Measurements from ENCODE around the gene UAP1. TPM values are rescaled to one million over a fixed set of nuclear protein-coding genes. Genes with fewer than 3 reads are reported as not detected.
"Not testable (repeated sequence)": the region's sequence is repeated elsewhere in the genome, so short reads cannot be mapped to it uniquely, and the experiment has no call there.

The UAP1 gene
- total RNA-seq, 1 experiment from 2014 or later = 33.4 TPM

DNA sequence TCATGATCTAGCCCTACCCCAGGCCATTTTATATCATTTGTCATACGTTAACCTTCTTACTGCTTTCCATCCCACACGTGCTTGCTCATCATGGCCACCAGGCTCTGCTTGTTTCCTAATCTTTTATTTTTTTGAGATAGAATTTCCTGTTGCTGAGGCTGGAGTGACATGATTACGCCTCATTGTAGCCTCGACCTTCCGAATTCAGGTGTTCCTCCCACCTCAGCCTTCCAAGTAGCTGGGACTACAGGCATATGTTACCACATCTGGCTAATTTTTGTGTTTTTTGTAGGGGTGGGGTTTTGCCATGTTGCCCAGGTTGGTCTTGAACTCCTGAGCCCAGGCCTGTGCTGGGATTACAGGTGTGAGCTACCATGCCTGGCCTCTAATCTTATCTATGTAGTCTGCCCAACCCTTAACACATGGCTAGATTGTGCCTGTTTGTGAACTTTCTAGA lies 3.3 kb downstream of the UAP1 start:
- DNase-seq (ENCODE audit: low spot score) = no peak

DNA sequence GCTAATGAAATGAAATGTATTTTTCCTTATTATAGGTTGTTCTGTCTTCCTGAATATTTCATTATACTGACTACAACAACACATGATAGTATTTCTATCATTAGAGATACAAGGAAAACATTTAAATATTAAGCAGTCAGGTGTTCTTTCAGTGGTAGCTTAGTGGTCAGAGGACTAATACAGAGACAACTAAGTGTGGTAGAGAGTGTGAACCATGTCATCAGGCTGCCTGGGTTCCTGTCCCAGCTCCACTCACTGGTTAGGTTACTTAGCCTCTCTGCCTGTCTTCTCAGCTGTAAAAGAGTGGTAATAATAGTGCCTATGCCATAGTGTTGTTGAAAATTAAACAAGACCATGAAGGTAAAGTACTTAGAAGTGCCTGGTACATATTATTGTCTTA lies 3.9 kb downstream of the UAP1 start:
- DNase-seq (ENCODE audit: low spot score) = no peak

DNA sequence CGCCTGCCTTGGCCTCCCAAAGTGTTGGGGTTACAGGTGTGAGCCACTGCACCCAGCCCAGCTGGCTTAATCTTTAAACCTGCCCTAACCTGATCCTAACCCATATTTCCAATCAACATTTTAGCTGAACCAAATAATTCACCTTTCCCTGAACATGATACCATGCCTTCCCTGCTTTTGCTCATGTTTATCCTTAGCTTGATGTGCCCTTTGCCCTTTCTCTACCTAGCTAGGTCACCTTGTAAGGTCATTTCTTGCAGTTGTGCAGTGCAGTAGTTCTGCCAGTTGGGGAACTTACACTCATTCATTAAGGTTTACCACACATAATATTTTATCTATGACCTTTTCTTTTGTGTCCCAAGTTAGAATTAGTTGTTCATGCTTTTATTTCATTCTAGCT lies 5.3 kb downstream of the UAP1 start:
- DNase-seq (ENCODE audit: low spot score) = no peak

DNA sequence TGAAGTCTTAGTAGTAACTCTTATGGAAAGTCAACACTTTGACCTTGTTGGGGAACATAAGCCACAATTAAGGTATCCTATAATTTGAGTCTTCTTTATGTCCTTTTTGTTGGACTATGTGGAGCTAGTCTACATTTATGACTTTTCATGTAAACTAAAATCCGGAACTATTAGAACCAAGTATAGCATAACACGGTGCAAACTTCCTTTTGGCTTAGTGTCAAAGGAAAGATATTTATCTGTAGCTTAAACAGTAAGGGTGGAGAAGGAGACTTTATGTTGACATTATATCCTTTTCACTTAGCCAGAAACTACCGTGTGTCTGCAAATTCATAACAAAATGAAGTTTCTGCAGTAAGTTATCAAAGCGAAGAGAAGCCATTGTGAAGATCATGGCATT lies 7.3 kb downstream of the UAP1 start:
- DNase-seq (ENCODE audit: low spot score) = peak; percentile 65

DNA sequence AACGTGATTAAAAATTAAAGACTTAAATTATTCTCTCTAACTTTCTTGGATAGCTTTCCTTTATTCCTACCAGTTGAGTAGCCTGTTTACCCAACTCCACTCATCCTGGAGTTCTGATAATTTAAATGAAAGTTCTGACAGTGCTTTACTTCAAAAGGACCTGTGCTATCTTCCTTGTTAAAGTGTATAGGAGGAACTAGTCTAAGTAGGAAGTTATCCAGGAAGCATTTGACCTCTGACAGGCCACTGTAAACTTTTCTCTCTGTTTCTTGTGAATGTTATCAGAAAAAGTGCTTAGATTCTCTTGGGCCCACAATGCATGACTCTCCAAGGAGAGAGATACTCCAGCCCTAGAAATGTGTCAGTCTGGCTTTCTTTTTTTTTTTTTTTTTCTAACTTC lies 9.2 kb downstream of the UAP1 start:
- peak; percentile 46 for DNase-seq (ENCODE audit: low spot score)

DNA sequence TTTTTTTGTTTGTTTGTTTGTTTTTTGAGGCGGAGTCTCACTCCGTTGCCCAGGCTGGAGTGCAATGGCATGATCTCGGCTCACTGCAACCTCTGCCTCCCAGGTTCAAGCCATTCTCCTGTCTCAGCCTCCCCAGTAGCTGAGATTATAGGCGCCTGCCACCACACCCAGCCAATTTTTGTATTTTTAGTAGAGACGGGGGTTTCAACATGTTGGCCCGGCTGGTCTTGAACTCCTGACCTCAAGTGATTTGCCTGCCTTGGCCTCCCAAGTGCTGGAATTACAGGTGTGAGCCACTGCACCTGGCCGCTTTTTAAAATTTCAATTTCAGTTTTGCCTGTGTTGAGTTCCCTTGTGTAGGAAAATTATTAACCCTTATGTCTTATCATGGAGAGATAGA lies 9.6 kb downstream of the UAP1 start:
- not testable (repeated sequence) for DNase-seq (ENCODE audit: low spot score)

DNA sequence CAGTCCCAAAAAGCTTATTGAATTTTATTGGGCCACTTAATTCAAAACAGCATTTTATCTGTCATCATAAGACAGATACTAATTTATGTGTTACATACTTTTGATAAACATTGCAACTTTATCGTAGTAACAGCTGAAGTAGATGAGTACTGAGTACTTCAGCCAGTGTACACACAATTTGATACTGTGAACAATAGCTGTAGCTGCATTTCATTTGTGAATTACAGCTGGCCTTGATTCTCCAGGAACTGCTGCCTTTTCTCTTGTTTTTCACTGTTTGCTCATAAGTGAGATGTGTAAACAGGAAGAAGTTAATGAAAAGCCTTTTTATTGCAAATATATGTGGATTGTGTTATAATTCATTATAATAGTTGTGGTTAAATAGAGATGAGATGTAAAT lies 10.2 kb downstream of the UAP1 start:
- DNase-seq (ENCODE audit: low spot score) = no peak

DNA sequence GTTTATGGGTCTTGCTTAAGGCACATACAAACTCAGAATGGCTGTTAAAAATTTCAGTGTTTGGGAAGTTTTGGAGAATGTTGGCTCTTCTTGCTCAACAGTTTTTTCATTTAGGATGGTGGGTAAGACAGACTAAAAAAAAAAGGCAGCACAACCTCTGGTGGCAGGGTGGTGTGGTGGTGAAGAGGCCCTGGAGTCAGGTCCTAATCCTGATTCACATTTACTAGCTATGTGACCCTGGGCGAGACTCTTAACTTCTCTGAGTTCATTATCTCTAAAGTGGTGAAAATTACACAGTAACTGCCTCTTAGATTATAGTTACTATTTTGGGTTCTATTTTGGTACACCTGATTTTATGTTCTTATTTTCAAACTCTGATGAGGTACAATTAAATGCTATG lies 11.6 kb downstream of the UAP1 start:
- no peak for DNase-seq (ENCODE audit: low spot score)

DNA sequence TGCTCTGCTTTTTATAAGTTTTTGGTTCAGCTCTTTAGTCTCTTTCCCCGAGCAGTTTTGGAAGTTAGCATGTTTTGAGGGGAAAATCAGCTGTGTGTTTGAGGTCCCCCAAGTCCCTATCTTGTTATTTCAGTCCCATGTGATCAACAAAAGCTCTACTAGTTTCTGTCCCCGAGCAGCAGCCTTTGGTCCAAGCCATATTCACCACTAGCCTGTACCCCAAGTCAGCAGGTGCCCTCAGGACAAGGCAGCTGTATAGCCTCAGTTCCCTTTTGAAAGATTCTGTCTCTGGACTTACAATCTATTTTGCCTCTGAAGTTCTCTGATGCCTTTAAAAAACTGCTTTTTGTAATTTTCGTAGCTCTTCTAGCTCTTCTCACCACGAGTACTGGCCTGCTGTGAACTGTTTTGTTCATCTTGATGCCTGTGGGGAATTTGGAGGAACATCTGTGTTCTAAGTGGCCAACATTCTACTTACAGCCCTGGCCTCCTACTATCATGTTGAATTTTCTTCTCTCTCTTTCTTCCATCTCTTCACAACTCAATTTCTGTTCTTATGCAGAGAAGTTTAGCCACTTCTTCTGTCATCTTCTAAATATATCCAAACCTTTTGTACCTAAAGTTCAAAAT lies 16.7 kb downstream of the UAP1 start:
- DNase-seq (ENCODE audit: low spot score) = no peak

DNA sequence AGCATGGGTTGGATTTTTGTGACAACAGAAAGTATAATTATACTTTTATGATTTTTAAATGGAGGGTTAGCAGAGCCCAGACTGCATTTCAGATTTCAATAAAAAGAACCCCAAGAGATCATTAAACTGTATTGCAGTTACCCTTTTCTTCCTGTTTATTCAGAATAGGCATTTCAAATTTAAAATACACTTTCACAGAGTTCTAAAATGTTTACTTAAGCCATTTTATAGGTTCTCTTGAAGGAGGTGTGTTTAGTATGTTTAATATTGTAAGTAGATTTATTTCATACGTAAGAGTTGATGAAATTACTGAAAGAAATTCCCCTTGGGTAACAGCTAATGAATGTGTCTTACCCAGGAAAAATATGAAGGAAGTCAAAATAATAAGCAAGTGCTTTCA lies 17.4 kb downstream of the UAP1 start:
- no peak for DNase-seq (ENCODE audit: low spot score)

DNA sequence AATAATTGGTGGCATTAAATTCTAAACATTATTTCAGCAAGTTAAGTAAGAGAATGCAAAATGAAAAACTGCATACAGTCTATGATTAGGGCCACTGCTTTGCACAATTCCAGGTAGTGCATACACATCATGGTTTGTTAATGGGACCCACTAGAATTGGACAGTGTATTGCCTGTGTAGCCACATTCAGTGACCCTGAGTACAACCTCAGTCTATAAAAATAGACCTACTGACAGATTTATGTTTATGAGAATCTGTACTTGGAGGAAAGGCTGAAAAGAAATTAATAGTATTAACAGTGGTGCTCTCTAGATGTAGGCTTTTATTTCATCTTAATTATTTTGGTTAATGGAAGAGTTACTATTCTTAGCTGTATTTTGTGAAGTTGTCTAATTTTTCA lies 18.8 kb downstream of the UAP1 start:
- DNase-seq (ENCODE audit: low spot score) = no peak

DNA sequence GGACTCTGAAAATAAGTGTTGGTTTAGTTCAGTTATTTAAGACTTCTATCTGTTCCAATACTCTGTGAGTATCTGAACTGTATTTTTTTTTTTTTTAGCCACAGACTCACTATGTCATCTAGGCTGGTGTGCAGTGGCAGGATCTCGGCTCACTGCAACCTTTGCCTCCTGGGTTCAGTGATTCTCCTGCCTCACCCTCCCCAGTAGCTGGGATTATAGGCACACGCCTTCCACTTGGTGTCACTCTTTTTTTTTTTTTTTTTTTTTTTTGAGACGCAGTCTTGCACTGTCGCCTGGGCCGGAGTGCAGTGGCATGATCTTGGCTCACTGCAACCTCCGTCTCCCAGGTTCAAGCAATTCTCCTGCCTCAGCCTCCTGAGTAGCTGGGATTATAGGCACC lies 21.4 kb downstream of the UAP1 start:
- not testable (repeated sequence) for DNase-seq (ENCODE audit: low spot score)

DNA sequence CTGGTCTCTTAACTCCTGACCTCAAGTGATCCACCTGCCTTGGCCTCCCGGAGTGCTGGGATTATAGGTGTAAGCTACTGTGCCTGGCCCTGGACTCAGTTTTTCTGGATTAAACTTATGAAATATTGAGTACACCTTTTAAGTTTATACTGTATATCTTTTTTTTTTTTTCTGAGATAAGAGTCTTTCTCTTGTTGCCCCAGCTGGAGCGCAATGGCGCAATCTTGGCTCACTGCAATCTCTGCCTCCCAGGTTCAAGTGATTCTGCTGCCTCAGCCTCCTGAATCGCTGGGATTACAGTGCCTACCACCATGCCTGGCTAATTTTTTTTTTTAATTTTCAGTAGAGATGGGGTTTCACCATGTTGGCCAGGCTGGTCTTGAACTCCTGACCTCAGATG lies 23.6 kb downstream of the UAP1 start:
- DNase-seq (ENCODE audit: low spot score) = not testable (repeated sequence)

DNA sequence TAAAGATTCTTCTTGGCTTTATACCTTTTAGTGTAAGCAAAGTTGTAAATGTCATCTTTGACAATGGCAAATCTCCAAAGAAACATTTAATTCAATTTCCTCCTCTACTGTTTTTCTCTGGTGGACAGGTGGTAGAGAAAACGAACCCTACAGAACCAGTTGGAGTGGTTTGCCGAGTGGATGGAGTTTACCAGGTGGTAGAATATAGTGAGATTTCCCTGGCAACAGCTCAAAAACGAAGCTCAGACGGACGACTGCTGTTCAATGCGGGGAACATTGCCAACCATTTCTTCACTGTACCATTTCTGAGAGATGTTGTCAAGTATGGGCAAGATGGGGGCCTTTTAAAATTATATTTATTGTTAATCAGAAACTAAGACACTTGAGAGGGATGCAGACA lies 25.8 kb downstream of the UAP1 start:
- peak; percentile 78 for DNase-seq (ENCODE audit: low spot score)

DNA sequence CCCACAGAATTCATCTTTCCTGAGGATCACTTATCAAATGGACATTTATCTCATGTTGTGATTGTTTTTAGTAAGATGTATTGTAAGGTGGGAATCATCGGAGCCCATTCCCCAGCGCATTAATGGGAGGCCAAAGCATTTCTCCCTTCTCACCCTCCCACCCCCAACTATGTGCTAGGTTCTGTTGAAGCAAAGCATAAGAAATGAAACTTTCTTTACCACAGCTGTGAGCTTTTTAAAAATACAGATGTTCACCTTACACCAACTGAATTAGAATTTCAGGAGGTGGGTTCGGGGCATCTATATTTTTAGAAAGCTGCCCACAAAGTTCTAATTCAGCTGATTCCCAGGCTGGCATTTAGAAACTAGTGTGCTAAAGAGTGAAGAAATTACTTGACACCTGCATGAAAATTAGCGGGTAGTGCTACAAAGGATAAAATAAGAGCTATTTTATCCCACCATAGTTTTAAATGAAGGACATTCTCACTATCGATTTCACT lies 26.3 kb downstream of the UAP1 start:
- no peak for DNase-seq (ENCODE audit: low spot score)

DNA sequence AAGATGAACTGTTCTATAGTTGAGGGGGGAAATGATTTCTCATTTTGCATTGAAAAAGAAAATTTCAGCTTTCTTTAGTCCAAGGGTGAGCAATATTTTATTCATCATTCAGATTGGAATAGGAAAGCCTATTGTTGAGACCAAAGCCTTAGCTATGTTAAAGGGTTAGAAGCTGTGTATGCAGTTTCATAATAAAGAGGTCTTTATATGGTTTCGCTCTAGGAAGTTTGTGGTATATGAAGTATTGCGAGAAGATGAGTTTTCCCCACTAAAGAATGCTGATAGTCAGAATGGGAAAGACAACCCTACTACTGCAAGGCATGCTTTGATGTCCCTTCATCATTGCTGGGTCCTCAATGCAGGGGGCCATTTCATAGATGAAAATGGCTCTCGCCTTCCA lies 28.6 kb downstream of the UAP1 start:
- no peak for DNase-seq (ENCODE audit: low spot score)

DNA sequence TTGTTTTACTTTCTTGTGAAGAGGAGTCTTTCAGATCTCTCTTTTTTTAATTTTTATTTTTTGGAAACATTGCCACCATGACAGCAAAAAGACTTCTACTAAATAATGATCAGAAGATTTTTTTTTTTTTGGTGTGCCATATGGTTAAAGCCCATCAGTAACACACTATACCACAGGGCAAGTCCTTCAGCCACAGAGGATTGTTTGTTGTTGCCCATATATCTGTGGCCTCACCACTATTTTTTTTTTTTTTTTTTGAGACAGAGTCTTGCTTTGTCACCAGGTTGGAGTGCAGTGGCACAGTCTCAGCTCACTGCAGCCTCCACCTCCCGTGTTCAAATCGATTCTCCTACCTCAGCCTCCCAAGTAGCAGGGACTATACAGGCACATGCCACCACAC lies 29.2 kb downstream of the UAP1 start:
- no peak for DNase-seq (ENCODE audit: low spot score)

DNA sequence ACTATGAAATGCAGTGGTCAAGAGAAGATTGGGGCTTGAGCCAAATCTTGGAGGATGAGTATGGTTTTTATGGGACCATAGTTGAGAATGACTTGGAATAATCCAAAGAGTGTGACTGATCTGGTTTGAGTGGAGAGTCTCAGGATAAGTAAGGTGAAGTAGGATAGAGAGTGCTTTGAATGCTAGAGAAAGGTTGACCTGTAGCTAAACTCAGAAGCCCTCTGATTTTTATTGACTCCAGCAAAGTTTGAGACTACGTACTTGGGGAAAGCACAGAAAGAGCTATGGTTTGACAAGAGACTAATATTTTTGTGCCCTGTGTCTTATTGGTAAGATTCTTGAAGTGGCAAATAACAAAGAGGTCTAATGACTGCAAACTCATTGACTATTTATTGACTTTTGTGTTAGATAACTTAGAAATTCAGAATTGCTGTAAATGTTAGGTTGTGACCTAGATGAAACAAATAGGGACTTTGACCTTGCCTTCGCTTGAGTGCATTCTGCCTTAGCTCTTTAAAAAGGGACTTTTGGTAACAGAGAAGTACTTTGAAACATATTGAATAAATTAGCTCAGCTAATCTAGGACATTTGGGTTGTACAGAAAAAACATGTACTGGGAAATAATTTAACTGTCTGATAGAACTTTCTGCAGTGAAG lies 35.1 kb downstream of the UAP1 start:
- no peak for DNase-seq (ENCODE audit: low spot score)

DNA sequence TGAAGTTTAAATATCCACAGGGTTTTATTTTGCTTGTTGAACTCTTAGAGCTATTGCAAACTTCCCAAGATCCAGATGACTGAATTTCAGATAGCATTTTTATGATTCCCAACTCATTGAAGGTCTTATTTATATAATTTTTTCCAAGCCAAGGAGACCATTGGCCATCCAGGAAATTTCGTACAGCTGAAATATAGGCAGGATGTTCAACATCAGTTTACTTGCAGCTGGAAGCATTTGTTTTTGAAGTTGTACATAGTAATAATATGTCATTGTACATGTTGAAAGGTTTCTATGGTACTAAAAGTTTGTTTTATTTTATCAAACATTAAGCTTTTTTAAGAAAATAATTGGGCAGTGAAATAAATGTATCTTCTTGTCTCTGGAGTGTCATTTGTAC lies 37.9 kb downstream of the UAP1 start:
- DNase-seq (ENCODE audit: low spot score) = no peak

DNA sequence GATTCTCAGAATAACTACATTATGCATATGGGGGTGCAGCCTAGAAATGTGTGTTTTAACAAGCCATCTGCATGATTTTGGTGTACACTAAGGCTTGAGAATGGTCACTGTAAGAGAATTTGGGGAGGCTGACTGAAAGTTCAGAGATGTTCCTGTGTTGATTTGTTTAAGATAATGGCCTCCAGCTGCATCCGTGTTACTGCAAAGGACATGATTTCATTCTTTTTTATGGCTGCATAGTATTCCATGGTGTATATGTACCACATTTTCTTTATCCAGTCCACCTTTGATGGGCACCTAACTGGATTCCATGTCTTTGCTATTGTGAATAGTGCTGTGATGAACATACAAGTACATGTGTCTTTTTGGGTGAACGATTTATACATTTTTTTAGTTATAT lies 41.6 kb downstream of the UAP1 start:
- not testable (repeated sequence) for DNase-seq (ENCODE audit: low spot score)

DNA sequence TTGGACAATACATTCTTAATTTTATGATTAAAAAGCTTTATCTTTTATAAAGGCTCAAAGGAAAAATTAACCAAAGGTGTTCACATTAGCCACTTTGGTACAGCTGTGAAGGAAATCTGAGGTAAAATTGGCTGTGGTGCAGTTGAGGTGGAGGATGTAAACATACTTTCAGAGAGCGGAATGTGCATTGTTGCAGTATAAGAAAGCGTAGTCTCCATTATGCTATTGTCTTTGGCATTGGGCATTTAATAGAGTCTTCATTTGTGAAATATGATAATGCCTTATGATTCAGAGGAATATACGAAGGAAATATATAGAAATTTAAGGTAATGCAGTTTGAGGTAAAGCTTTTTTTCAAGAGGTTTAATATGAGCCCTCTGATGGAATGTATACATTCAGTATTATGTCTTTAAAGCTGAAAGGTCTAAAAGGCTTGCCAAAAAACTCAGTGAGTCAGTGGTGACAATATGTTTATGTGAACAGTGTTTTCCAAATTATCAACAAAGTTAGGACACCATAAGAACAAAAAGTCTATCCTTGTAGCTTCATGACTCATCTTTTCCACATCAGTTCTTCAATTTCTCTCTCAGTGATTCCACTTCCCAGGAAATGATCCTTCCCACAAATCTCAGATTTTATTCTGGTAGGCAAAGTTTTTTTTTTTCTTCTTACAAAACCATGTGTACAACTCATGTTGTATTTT lies 43.9 kb downstream of the UAP1 start:
- DNase-seq (ENCODE audit: low spot score) = no peak

DNA sequence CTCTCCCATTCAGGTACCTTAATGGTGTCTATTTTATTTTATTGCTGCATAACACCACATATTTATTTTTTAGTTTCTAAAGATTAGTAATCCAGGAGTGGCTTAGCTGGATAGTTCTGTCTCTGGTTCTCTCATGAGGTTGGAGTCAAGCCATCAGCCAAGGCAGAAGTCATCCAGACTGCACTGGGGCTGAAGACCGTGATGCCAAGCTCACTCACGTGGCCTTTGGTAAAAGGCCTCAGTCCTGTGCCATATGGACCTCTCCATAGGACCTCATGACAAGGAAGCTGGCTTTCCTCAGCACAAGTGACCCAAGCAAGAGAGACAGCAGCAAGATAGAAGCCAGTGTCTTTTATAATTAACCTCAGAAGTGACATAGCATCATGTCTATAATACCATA lies 47.8 kb downstream of the UAP1 start:
- DNase-seq (ENCODE audit: low spot score) = no peak
